ENCODE measurements around the gene CAMK2B.
A peak's percentile ranks its signal among the peaks of the same experiment; 100 is the strongest.

The CAMK2B gene

GRCh38 chr7:44333911-44334733 is 8.7 kb upstream of the CAMK2B start:
- H4K20me1 ChIP-seq: no peaks in the 10 kb centered on the region
- no peak for TF ChIP-seq Cebpa-rat (IDR thresholded peaks at IDR 0.05)
- H3K27ac ChIP-seq: no peak overlapping the region
- H3K4me2 ChIP-seq: no peak overlapping the region
- no peaks in the 10 kb centered on the region for H3K4me1 ChIP-seq
- no peaks in the 10 kb centered on the region for H3K27me3 ChIP-seq
- H3K9me3 ChIP-seq: peaks cover 13% of the 10 kb centered on the region
- no peak overlapping the region for H3K9ac ChIP-seq
- H3K4me3 ChIP-seq: no peak overlapping the region
- no peaks in the 10 kb centered on the region for H3K36me3 ChIP-seq

- H3K27me3 ChIP-seq: peaks cover 12% of the 10 kb centered on the region
- H3K4me2 ChIP-seq: no peak overlapping the region
- H3K4me1 ChIP-seq: peaks cover 4% of the 10 kb centered on the region
- H4K20me1 ChIP-seq: no peaks in the 10 kb centered on the region
- H3K27ac ChIP-seq: no peak overlapping the region
- no peak for TF ChIP-seq Cebpa-rat (IDR thresholded peaks at IDR 0.05)
- no peak overlapping the region for H3K4me3 ChIP-seq
- H3K9ac ChIP-seq: no peak overlapping the region
- H3K36me3 ChIP-seq: no peaks in the 10 kb centered on the region
- H3K9me3 ChIP-seq: peaks cover 6% of the 10 kb centered on the region; the same call in 1 of the 2 replicates
Measured at GRCh38 chr7:44331682-44332081, 6.3 kb upstream of the CAMK2B start.

- Histone ChIP-seq H3K9ac (no peak overlapping the region), H3K4me1 (peaks cover 12% of the 10 kb centered on the region), H3K27ac (no peak overlapping the region), H3K36me3 (no peaks in the 10 kb centered on the region), H3K4me2 (no peak overlapping the region), H4K20me1 (no peaks in the 10 kb centered on the region), H3K4me3 (no peak overlapping the region), H3K27me3 (peaks cover 25% of the 10 kb centered on the region), H3K9me3 (no peaks in the 10 kb centered on the region)
- TF ChIP-seq Cebpa-rat (IDR thresholded peaks at IDR 0.05): no peak
Measured at GRCh38 chr7:44330331-44330730, 4.9 kb upstream of the CAMK2B start.

- Histone ChIP-seq H3K27ac (no peak overlapping the region), H3K9ac (no peak overlapping the region), H3K4me1 (peaks cover 12% of the 10 kb centered on the region), H3K27me3 (peaks cover 29% of the 10 kb centered on the region), H3K36me3 (no peaks in the 10 kb centered on the region), H3K4me2 (no peak overlapping the region), H3K4me3 (no peak overlapping the region), H4K20me1 (peaks cover 3% of the 10 kb centered on the region; the same call in 1 of the 2 replicates), H3K9me3 (no peaks in the 10 kb centered on the region)
- TF ChIP-seq Cebpa-rat (IDR thresholded peaks at IDR 0.05): no peak
Measured at GRCh38 chr7:44329888-44330287, 4.5 kb upstream of the CAMK2B start.

- no peak for TF ChIP-seq Cebpa-rat (IDR thresholded peaks at IDR 0.05)
Measured at GRCh38 chr7:44329081-44329480, 3.7 kb upstream of the CAMK2B start.

GRCh38 chr7:44327981-44328380 is 2.6 kb upstream of the CAMK2B start:
- Histone ChIP-seq H3K4me2 (no peak overlapping the region), H3K4me3 (no peak overlapping the region), H3K9ac (no peak overlapping the region), H3K27me3 (peaks cover 49% of the 10 kb centered on the region), H3K9me3 (no peaks in the 10 kb centered on the region), H3K27ac (no peak overlapping the region), H3K36me3 (no peaks in the 10 kb centered on the region), H4K20me1 (peaks cover 22% of the 10 kb centered on the region; the same call in 1 of the 2 replicates), H3K4me1 (peaks cover 12% of the 10 kb centered on the region)
- TF ChIP-seq Cebpa-rat (IDR thresholded peaks at IDR 0.05): no peak

More at GRCh38 chr7:44329081-44329480, 3.7 kb upstream of the CAMK2B start:
- no peaks in the 10 kb centered on the region for H3K36me3 ChIP-seq
- H3K4me2 ChIP-seq: no peak overlapping the region
- no peaks in the 10 kb centered on the region for H3K9me3 ChIP-seq
- H3K9ac ChIP-seq: no peak overlapping the region
- H4K20me1 ChIP-seq: peaks cover 11% of the 10 kb centered on the region; the same call in 1 of the 2 replicates
- H3K4me3 ChIP-seq: no peak overlapping the region
- H3K27ac ChIP-seq: no peak overlapping the region
- peaks cover 38% of the 10 kb centered on the region for H3K27me3 ChIP-seq
- peaks cover 12% of the 10 kb centered on the region for H3K4me1 ChIP-seq

- H4K20me1 ChIP-seq: peaks cover 30% of the 10 kb centered on the region
- TF ChIP-seq Cebpa-rat (IDR thresholded peaks at IDR 0.05): no peak
- peak overlapping the region; percentile 43 for H3K4me2 ChIP-seq
- H3K27me3 ChIP-seq: peaks cover 62% of the 10 kb centered on the region
- H3K9me3 ChIP-seq: no peaks in the 10 kb centered on the region
- no peaks in the 10 kb centered on the region for H3K36me3 ChIP-seq
- no peak overlapping the region for H3K4me3 ChIP-seq
- H3K9ac ChIP-seq: no peak overlapping the region
- H3K4me1 ChIP-seq: peaks cover 12% of the 10 kb centered on the region
- H3K27ac ChIP-seq: no peak overlapping the region
Measured at GRCh38 chr7:44326261-44327125, 1.1 kb upstream of the CAMK2B start.

GRCh38 chr7:44325811-44326241 is 432 bp upstream of the CAMK2B start:
- H3K27me3 ChIP-seq: peaks cover 62% of the 10 kb centered on the region
- no peak for TF ChIP-seq Cebpa-rat (IDR thresholded peaks at IDR 0.05)

GRCh38 chr7:44324481-44325200 is 753 bp downstream of the CAMK2B start:
- Histone ChIP-seq H3K36me3 (no peaks in the 10 kb centered on the region), H3K27ac (no peak overlapping the region), H4K20me1 (peaks cover 30% of the 10 kb centered on the region), H3K9me3 (no peaks in the 10 kb centered on the region), H3K9ac (no peak overlapping the region), H3K4me1 (peaks cover 12% of the 10 kb centered on the region), H3K27me3 (peaks cover 62% of the 10 kb centered on the region), H3K4me2 (no peak overlapping the region), H3K4me3 (no peak overlapping the region)
- no peak for TF ChIP-seq Cebpa-rat (IDR thresholded peaks at IDR 0.05)

More at GRCh38 chr7:44325811-44326241, 432 bp upstream of the CAMK2B start:
- no peak overlapping the region for H3K4me3 ChIP-seq
- H3K9ac ChIP-seq: no peak overlapping the region
- no peak overlapping the region for H3K4me2 ChIP-seq
- H3K36me3 ChIP-seq: no peaks in the 10 kb centered on the region
- peaks cover 30% of the 10 kb centered on the region for H4K20me1 ChIP-seq
- peaks cover 12% of the 10 kb centered on the region for H3K4me1 ChIP-seq
- H3K9me3 ChIP-seq: no peaks in the 10 kb centered on the region
- H3K27ac ChIP-seq: no peak overlapping the region

Data from BLaER1 (cell line).